Effector CD8-positive, alpha-beta T cell (primary cell): ENCODE results near the gene TSPAN18.

ENCODE experiments used
- DNase-seq: peaks from one replicate; lab custom pipeline; 2025; lab: John Stamatoyannopoulos, UW

The TSPAN18 gene

DNA sequence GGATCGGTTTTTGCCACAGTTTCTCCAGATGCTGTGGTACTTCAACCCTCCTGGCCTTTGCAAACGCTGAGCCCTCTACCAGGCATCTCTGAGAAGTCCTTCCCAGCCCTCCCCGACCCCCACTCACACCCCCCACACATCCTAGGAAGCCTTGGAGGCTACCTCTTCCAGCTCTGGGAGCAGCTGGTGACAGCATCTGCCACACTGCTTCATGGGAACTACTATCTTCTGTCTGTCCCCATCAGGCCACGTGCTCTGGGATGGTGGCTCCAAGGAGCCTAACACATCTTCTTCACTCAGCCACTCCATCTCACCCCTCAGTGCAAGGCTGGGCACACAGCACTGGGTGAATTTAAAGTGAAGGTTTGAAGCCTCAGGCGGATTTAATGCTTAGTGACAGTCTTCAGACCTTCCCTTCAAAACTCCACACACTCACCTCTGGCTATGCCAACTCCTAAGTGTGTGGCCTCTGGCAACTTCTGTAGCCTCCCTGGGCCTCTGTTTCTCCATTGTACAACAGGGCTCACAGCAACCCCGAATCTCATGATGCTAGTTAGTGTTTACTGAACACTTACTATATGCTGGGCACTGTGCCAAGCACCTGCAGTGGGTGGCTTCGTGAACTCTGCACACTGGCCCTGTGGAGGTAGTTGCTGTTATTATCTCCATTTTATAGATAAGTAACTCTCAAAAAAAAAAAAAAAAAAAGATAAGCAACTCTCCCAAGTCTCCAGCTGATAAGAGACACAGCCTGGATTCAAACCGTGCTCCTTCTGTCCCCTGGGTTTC is 231.2 kb downstream of the TSPAN18 start:
- no peak for DNase-seq

- DNase-seq, result no peak
Measured at GRCh38 chr11:44959064-44959463, 232.3 kb downstream of the TSPAN18 start.

- no peak for DNase-seq
Measured at GRCh38 chr11:44960200-44960845, 233.6 kb downstream of the TSPAN18 start.

GRCh38 chr11:44962464-44962863 is 235.7 kb downstream of the TSPAN18 start:
- no peak for DNase-seq

DNA sequence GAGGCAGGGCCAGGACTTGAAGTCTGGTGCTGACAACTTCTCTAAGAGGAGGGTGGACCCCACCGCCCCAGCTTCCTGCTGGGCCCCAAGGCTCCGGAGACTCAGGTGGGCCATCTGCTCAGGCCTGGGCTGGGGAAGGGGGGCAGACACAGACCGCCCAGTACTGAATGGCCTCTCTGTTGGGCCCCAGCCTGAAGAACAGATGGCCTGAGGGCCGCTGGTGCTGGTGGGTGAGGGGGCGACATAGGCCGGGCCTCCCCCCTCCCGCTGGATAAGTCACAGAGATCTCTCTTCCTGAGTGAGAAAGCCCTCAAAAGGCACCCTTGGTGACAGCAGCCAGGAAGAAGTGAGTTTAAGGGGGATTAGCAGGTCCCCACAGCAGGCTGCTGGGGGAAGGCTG is 236.4 kb downstream of the TSPAN18 start:
- DNase-seq, result no peak

DNA sequence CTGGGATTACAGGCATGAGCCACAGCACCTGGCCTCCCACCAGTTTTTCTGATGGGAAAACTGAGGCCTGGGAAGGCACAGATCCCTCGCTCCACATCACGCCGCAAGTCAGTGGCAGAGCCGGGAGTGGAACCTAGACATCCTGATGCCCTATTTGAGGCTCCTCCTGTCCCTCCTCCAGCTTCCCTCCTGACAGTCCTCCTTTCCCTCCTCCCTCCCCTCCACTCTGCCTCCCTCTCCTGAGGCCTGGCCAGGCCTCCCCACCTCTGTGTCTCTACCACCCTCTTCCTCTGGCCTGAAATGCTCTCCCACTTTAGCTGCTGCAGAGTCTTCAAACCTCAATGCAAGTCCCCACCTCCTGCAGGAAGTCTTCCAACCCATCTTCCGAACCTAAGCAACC is 237.2 kb downstream of the TSPAN18 start:
- DNase-seq, result no peak

- no peak for DNase-seq
Measured at GRCh38 chr11:44964526-44965209, 237.9 kb downstream of the TSPAN18 start.

GRCh38 chr11:44966694-44967093 is 239.9 kb downstream of the TSPAN18 start:
- no peak for DNase-seq

DNA sequence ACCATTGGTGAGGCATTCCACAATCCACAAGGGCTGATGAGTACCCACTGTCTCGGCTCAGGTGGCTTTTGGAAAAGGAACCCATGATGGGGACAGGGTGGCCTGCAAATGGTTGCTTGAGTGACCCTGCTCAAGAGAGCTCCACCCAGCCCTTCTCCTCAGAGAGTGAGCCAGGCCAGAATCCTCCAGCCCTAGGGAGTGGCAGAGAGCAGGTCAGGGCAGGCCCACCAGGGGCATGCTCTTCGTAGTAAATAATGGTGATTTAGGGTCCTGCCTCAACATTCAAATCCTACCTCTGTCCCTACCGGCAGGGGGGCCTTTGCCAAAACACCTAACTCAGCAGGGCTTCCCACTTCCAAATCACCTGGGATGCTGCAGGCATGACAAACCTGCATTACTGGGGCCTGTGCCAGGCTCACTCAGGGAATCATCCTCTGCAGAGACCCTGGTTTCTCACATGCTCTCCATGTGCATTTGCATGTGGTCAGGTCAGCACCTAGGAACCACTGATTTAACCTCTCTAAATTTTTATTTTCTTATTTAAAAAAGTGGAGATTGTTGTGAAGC is 241.3 kb downstream of the TSPAN18 start:
- DNase-seq, result no peak

DNA sequence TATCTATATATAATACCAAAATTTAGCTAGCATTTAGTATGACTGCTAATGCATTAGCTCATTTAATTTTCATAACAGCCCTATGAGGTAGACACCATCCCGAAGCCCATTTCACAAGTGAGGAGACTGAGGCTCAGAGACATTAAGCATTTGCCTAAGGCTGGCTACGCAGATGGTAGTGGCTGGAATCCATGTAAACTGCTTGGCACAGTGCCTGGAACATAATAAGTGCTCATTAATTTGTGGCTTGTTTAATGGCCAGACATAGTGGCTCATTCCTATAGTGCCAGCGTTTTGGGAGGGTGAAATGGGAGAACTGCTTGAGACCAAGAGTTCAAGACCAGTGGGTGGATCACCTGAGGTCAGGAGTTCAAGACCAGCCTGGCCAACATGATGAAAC is 241.7 kb downstream of the TSPAN18 start:
- no peak for DNase-seq

- DNase-seq, result no peak
Measured at GRCh38 chr11:44969651-44970252, 243.0 kb downstream of the TSPAN18 start.

- no peak for DNase-seq
Measured at GRCh38 chr11:44970293-44970692, 243.5 kb downstream of the TSPAN18 start.

DNA sequence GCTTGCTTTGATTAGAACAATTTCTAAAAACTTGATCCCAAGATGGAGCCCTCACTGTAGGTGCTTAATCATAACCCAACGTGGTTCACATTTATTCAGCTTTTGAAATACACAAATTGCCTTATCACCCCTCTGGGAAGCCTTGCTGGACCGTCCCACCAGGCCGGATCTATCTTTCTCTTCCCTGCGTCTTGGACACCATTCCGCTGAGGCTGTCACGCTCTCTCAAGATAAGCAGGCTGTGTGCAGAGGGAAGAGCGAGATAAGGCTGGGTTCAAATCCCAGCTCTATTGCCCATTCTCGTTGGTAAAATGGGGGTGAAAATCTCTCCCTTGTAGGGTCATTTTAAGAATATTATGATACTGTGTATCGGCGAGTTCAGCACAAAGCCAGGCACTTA is 244.4 kb downstream of the TSPAN18 start:
- no peak for DNase-seq

- DNase-seq, result no peak
Measured at GRCh38 chr11:44972746-44973435, 246.1 kb downstream of the TSPAN18 start.

GRCh38 chr11:44973632-44974401 is 247.1 kb downstream of the TSPAN18 start:
- DNase-seq, result no peak

- no peak for DNase-seq
Measured at GRCh38 chr11:44974402-44975000, 247.7 kb downstream of the TSPAN18 start.

DNA sequence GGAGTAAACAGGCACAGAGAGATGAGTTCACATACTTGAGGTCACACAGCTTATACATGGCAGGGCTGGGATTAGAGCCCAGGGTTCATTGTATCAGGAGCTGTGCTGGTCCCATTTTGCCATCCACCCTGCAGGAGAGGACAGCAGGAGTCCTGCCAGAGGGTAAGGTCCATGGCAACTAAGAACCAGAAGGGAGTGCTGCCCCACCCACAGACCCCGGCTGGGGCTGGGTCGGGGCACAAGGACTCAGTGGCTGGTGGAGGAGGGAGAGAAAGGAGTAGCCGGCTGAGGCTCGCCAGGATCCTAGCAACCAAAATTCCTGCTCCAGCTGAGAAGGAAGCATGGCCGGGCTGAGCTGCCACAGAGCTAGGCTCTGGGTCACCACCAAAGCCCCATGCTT is 249.8 kb downstream of the TSPAN18 start:
- no peak for DNase-seq

- DNase-seq, result no peak
Measured at GRCh38 chr11:44977493-44977984, 250.8 kb downstream of the TSPAN18 start.

DNA sequence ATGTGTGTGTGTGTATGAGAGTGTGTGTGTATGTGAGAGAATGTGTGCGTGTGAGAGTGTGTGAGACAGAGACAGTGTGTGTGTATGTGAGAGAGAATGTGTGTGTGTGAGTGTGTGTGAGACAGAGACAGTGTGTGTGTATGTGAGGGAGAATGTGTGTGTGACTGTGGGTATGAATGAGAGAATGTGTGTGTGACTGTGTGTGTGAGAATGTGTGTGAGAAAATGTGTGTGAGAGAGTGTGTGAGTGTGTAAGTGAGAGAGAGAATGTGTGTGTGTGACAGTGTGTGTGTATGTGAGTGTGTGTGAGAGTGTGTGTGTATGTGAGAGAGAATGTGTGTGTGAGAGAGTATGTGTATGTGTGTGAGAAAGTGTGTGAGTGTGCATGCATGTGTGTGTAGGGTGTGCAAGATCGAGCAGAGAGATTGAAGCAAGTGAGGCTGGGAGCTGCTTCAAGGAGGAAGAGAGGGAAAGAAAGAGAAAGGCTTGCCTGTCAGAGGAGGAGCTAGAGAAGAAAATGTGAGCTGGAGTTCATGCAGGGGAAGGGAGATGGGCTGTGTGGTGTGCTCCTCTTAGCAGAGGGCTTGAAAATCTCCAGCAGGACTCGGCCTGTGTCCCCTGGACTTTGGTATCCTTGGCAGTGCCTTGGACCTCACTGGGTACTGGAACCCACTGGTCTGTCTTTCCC is 251.7 kb downstream of the TSPAN18 start:
- no peak for DNase-seq

DNA sequence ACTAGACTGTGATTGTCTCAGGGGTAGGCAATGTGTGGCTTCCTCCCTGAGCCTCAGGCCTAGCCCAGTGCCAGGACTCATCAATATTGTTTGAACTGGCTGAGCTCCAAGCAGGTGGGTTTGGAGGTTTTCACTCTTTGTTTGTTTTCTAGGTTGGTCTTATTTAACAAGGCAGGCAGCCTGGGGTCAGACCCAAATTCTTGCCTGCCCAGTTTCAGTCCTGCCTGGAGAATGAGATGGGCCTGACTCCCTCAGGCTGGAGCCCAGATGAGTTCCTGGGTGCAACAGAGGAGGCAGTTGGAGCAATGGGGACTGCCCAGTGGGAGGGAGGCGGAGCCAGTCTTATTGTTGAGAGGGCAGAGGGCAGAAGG is 252.2 kb downstream of the TSPAN18 start:
- no peak for DNase-seq
